Esophagus squamous epithelium (tissue), 5 donors: ENCODE data around the gene HS3ST2. TPM values are rescaled to one million over a fixed set of nuclear protein-coding genes. Genes with fewer than 3 reads are reported as not detected.
"Not testable (repeated sequence)": the region's sequence is repeated elsewhere in the genome, so short reads cannot be mapped to it uniquely, and the experiment has no call there.

Experiments used
- DNase-seq: peaks from one replicate; lab custom pipeline; 2025; lab: John Stamatoyannopoulos, UW
- H3K27ac ChIP-seq, 4 donors: fragments of 200-600 bp; sonication (generic); one replicate each; pipeline ENCODE4 v1.5.1; 2016 to 2019; ENCODE audit warnings: mild to moderate bottlenecking in 1 of 4
- H3K27me3 ChIP-seq, 4 donors: fragments of 200-600 bp; sonication (generic); 1 replicate in 3 of 4; 2 replicates in 1 of 4; pipeline versions ENCODE4 v1.5.1 to v1.6.0; 2017 to 2021; ENCODE audit warnings: antibody characterized with exemption in 1 of 4
- H3K36me3 ChIP-seq, 3 donors: fragments of 200-600 bp; sonication (generic); one replicate each; pipeline ENCODE4 v1.5.1; 2016 to 2019
- H3K4me1 ChIP-seq, 3 donors: fragments of 200-600 bp; sonication (generic); one replicate each; pipeline ENCODE4 v1.5.1; 2017 to 2019
- H3K4me3 ChIP-seq, 4 donors: fragments of 200-600 bp; sonication (generic); 1 replicate in 3 of 4; 2 replicates in 1 of 4; pipeline ENCODE4 v1.5.1; 2016 to 2019; ENCODE audit warnings: mild to moderate bottlenecking in 2 of 4, moderate library complexity in 1 of 4
- H3K9me3 ChIP-seq, 3 donors: fragments of 200-600 bp; sonication (generic); one replicate each; pipeline ENCODE4 v1.5.1; 2016 to 2019
- POLR2A ChIP-seq, 4 donors: fragments of 450-650 bp; IDR thresholded peaks; one replicate each; pipeline ENCODE4 v1.6.1; 2017; ENCODE audit warnings: antibody characterized with exemption in 4 of 4, mild to moderate bottlenecking in 4 of 4, moderate library complexity in 3 of 4
- WGBS, 2 donors: methylation state at CpG; one replicate each; pipeline ENCODE4 v1.1.5; 2018; 5-methylcytosine and 5-hydroxymethylcytosine counted together
- intact Hi-C: fragments of 100-400 bp; cut with DNase I; formaldehyde crosslinking; loops from one replicate; pipeline ENCODE4 v1.15.0; 2022
- total RNA-seq, 4 donors: library from RNA; depleted of rRNA; stranded (reverse); fragments of >200 nt; gene quantifications; one replicate each; pipeline ENCODE4 v1.1.0, GENCODE V29; 2016
- TF ChIP-seq, protein P1 (sequence below), 6 experiments: fragments of 450-650 bp in 4 of 6; fragments of 200-600 bp in 2 of 6; sonication (generic) in 2 of 6; IDR thresholded peaks; one replicate each; pipeline ENCODE4 v1.5.1; 2016 to 2019; ENCODE audit warnings: antibody characterized with exemption in 6 of 6, mild to moderate bottlenecking in 4 of 6, moderate library complexity in 4 of 6
- donor health status: DM: yes; HTN: yes; CAD: no.

Gene HS3ST2
- total RNA-seq, 4 donors from 2014 or later = 0.12 to 0.76 (median 0.30) TPM; not detected in 1

DNA sequence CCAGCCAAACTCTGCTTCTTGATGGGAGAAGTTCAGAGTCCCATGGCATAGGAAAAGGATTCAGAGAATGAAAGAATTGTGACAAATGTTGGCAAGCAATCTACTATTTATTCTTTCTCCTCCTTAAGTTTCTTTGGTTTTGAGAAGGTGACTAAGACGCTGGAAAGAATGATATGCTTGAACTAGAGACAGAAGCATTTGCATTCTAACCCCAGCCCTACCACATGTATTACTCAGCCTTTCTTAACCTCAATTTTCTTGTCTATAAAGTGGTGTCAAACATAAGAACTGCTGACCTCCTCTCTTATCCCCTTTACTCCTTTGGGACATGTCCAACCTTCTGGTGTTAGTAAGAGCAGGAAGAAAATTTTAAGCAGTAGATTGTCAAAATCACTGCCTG is 124.7 kb downstream of the HS3ST2 start:
- TF ChIP-seq, protein P1, sequence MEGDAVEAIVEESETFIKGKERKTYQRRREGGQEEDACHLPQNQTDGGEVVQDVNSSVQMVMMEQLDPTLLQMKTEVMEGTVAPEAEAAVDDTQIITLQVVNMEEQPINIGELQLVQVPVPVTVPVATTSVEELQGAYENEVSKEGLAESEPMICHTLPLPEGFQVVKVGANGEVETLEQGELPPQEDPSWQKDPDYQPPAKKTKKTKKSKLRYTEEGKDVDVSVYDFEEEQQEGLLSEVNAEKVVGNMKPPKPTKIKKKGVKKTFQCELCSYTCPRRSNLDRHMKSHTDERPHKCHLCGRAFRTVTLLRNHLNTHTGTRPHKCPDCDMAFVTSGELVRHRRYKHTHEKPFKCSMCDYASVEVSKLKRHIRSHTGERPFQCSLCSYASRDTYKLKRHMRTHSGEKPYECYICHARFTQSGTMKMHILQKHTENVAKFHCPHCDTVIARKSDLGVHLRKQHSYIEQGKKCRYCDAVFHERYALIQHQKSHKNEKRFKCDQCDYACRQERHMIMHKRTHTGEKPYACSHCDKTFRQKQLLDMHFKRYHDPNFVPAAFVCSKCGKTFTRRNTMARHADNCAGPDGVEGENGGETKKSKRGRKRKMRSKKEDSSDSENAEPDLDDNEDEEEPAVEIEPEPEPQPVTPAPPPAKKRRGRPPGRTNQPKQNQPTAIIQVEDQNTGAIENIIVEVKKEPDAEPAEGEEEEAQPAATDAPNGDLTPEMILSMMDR (IDR thresholded peaks at IDR 0.05) = no peak
- no peak for TF ChIP-seq POLR2A (IDR thresholded peaks at IDR 0.05)
- Histone ChIP-seq H3K27ac (no peak overlapping the region), H3K4me3 (no peak overlapping the region), H3K4me1 (no peaks in the 10 kb centered on the region), H3K9me3 (no peaks in the 10 kb centered on the region), H3K27me3 (peaks cover 0 to 38% (median 0%) of the 10 kb centered on the region in 4 donors), H3K36me3 (no peaks in the 10 kb centered on the region)
- 47 to 50% methylated on average over 1 of the region's 1 CpG for WGBS, 2 donors
- DNase-seq = no peak
- intact Hi-C loops = no loop called here

DNA sequence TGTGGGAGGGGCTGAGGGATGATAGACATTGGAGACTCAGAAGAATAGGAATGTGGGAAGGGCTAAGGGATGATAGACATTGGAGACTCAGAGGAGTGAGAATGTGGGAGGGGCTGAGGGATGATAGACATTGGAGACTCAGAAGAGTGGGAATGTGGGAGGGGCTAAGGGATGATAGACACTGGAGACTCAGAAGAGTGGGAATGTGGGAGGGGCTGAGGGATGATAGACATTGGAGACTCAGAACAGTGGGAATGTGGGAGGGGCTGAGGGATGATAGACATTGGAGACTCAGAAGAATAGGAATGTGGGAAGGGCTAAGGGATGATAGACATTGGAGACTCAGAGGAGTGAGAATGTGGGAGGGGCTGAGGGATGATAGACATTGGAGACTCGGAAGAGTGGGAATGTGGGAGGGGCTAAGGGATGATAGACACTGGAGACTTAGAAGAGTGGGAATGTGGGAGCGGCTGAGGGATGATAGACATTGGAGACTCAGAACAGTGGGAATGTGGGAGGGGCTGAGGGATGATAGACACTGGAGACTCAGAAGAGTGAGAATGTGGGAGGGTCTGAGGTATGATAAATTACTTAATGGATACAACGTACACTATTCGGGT is 125.9 kb downstream of the HS3ST2 start:
- H3K27ac ChIP-seq, DNase-seq, H3K9me3 ChIP-seq, H3K4me1 ChIP-seq, H3K4me3 ChIP-seq, intact Hi-C loops, H3K36me3 ChIP-seq: not testable (repeated sequence)
- H3K27me3 ChIP-seq = peaks cover 0 to 36% (median 0%) of the 10 kb centered on the region in 4 donors
- WGBS, 2 donors = 66 to 67% methylated on average over 4 of the region's 4 CpGs

DNA sequence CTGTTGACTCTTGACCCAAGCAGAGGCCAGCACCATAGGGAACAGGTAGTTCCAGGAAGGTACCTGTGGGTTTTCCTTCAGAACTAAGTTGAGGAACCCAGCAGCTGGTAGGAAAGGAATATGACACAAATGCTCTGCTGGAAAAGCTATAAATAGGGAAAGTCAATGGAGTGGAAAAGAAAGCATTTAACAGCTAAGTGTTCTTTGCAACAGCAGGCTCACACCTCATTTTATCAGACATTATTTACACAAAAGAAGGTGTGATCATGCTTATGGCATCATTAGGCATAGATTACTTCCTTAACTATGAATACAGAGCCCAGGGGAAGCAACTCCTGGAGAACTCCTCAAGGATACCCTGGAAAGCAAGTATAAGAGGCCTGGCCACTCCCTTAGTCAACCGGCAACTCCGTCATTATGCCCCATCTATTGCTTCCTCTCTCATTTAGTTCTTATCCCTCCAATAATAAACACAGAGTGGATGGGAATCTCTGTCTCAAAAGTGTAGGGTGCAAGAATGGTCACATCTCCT is 128.1 kb downstream of the HS3ST2 start:
- 88 to 89% methylated on average over 2 of the region's 2 CpGs for WGBS, 2 donors
- no peak for TF ChIP-seq POLR2A (IDR thresholded peaks at IDR 0.05)
- TF ChIP-seq, protein P1 (IDR thresholded peaks at IDR 0.05) = no peak
- H3K27ac ChIP-seq = no peak overlapping the region
- intact Hi-C loops = no loop called here
- no peak for DNase-seq
- no peaks in the 10 kb centered on the region for H3K36me3 ChIP-seq
- no peaks in the 10 kb centered on the region for H3K9me3 ChIP-seq
- H3K27me3 ChIP-seq = peaks cover 0 to 44% (median 0%) of the 10 kb centered on the region in 4 donors
- H3K4me3 ChIP-seq = no peak overlapping the region
- no peaks in the 10 kb centered on the region for H3K4me1 ChIP-seq

DNA sequence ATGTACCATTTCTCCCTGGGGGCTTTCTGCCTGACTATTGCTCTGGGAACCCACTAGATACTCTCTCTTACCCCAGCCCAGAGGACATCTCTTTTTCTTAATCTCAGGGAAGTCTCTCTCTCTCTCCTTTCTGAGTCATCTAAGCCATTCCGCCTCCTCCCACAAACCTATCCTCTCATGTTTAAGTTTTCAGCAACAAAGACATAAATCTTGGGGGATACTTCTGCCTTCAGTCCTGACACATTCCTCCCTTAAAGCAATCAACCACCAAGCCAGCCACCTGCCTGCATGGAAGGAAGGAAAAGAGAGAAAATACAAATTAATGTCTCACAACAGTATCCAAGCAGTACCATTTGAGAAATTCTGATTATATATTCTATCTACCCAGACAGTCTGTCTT is 128.8 kb downstream of the HS3ST2 start:
- no peak overlapping the region for H3K4me3 ChIP-seq
- H3K27me3 ChIP-seq = peaks cover 0 to 52% (median 0%) of the 10 kb centered on the region in 4 donors
- no peaks in the 10 kb centered on the region for H3K9me3 ChIP-seq
- no peaks in the 10 kb centered on the region for H3K36me3 ChIP-seq
- intact Hi-C loops = no loop called here
- TF ChIP-seq, protein P1 (IDR thresholded peaks at IDR 0.05) = no peak
- TF ChIP-seq POLR2A (IDR thresholded peaks at IDR 0.05) = no peak
- DNase-seq = no peak
- WGBS, 2 donors = 38 to 77% methylated on average over 1 of the region's 1 CpG
- H3K4me1 ChIP-seq = no peaks in the 10 kb centered on the region
- H3K27ac ChIP-seq = no peak overlapping the region

DNA sequence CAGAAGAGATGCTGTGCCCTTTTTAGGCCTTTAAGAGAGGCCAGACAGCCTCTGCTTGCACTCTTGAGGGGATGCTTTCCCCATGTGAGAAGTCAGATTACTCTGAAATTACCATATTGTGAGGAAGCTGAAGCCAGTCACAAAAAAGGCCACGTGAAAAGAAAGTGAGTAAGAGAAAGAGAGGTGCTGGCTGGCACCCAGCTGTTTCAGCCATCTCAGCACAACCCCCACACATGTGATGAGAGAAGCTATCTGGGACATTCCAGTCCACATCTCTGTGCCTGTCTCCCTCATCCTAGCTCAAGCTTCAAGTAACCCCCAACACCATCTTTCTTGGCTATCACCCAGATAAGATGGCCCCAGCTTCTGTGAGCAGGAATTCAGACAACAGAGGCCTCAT is 131.4 kb downstream of the HS3ST2 start:
- no peak overlapping the region for H3K4me3 ChIP-seq
- peaks cover 0 to 11% (median 7%) of the 10 kb centered on the region in 3 donors for H3K4me1 ChIP-seq
- no peaks in the 10 kb centered on the region for H3K9me3 ChIP-seq
- no peaks in the 10 kb centered on the region for H3K36me3 ChIP-seq
- TF ChIP-seq, protein P1 (IDR thresholded peaks at IDR 0.05) = no peak
- no peak for TF ChIP-seq POLR2A (IDR thresholded peaks at IDR 0.05)
- H3K27me3 ChIP-seq = peaks cover 0 to 78% (median 0%) of the 10 kb centered on the region in 4 donors
- intact Hi-C loops = no loop called here
- WGBS, 2 donors = 20 to 44% methylated on average over 1 of the region's 1 CpG
- DNase-seq = no peak
- H3K27ac ChIP-seq = no peak overlapping the region
